SK-N-SH treated with all-trans-retinoic acid at 6 μM for 48 hours (cell line): ENCODE measurements around the gene STK39.

Experiments
- ARNTL ChIP-seq: fragments of 450-650 bp; formaldehyde crosslinking; IDR thresholded peaks from 2 replicates; pipeline ENCODE4 v1.5.0; 2020; ENCODE audit warnings: low read depth, mild to moderate bottlenecking, moderate library complexity, borderline replicate concordance
- BACH2 ChIP-seq: fragments of 250-450 bp; sonication (Bioruptor Pico); IDR thresholded peaks from 2 replicates; pipeline ENCODE4 v1.9.0; 2021; ENCODE audit warnings: mild to moderate bottlenecking, borderline replicate concordance
- CSDC2 ChIP-seq: fragments of 250-450 bp; sonication (Bioruptor Pico); IDR thresholded peaks from 2 replicates; pipeline ENCODE4 v1.5.0; 2020; ENCODE audit warnings: mild to moderate bottlenecking, moderate library complexity
- OSR1 ChIP-seq: fragments of 250-450 bp; sonication (Bioruptor Pico); IDR thresholded peaks from 2 replicates; pipeline ENCODE4 v1.8.0; 2022; ENCODE audit warnings: moderate library complexity, mild to moderate bottlenecking, inconsistent platforms
- SNAI2 ChIP-seq: fragments of 250-450 bp; sonication (Bioruptor Pico); IDR thresholded peaks from 2 replicates; pipeline ENCODE4 v1.5.0; 2020; ENCODE audit warnings: mild to moderate bottlenecking, moderate library complexity
- TOX ChIP-seq: fragments of 250-450 bp; sonication (Bioruptor Pico); IDR thresholded peaks from 2 replicates; pipeline ENCODE4 v1.8.0; 2021; ENCODE audit warnings: mild to moderate bottlenecking, moderate library complexity, borderline replicate concordance
- ZFP3 ChIP-seq: fragments of 250-450 bp; sonication (Bioruptor Pico); IDR thresholded peaks from 2 replicates; pipeline ENCODE4 v1.5.0; 2020; ENCODE audit warnings: mild to moderate bottlenecking, moderate library complexity
- ZFP30 ChIP-seq: fragments of 450-650 bp; formaldehyde crosslinking; IDR thresholded peaks from 2 replicates; pipeline ENCODE4 v1.5.0; 2022; ENCODE audit warnings: mild to moderate bottlenecking, moderate library complexity
- ZNF70 ChIP-seq: fragments of 450-650 bp; formaldehyde crosslinking; IDR thresholded peaks from 2 replicates; pipeline ENCODE4 v1.5.0; 2020; ENCODE audit warnings: mild to moderate bottlenecking, moderate library complexity
- ZNF8 ChIP-seq: fragments of 450-650 bp; formaldehyde crosslinking; IDR thresholded peaks from 2 replicates; pipeline ENCODE4 v1.5.0; 2020; ENCODE audit warnings: mild to moderate bottlenecking, moderate library complexity
- TF ChIP-seq, protein P1 (sequence below): fragments of 250-450 bp; sonication (Bioruptor Pico); IDR thresholded peaks from 2 replicates; pipeline ENCODE4 v1.8.0; 2020; ENCODE audit warnings: mild to moderate bottlenecking, moderate library complexity, borderline replicate concordance

DNA sequence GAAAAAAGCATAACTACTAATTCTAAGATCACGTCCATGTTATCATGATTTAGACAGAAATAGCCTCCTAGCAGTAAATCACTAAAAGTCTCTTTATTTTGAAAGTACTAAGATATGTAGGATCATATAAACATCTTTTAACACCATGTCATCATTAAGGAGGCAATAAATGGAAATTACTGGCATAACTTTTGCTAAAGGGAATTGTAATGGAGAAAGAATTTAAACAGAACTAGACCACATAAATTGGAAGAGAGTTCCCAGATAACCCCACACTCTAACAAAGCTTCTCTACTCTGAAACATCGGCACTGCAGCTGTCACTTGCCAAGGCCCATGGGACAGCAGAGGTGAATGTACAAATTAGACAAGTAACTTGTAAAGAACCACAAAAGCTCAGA lies 29.5 kb downstream of the STK39 start:
- TF ChIP-seq ZFP3 (CRISPR knock-in tag) (no peak), TOX (CRISPR knock-in tag) (no peak), ZNF70 (no peak), ARNTL (CRISPR knock-in tag) (no peak), BACH2 (CRISPR knock-in tag) (no peak), CSDC2 (no peak), OSR1 (CRISPR knock-in tag) (no peak), ZFP30 (CRISPR knock-in tag) (no peak), ZNF8 (no peak), SNAI2 (CRISPR knock-in tag) (no peak)
- TF ChIP-seq, protein P1, sequence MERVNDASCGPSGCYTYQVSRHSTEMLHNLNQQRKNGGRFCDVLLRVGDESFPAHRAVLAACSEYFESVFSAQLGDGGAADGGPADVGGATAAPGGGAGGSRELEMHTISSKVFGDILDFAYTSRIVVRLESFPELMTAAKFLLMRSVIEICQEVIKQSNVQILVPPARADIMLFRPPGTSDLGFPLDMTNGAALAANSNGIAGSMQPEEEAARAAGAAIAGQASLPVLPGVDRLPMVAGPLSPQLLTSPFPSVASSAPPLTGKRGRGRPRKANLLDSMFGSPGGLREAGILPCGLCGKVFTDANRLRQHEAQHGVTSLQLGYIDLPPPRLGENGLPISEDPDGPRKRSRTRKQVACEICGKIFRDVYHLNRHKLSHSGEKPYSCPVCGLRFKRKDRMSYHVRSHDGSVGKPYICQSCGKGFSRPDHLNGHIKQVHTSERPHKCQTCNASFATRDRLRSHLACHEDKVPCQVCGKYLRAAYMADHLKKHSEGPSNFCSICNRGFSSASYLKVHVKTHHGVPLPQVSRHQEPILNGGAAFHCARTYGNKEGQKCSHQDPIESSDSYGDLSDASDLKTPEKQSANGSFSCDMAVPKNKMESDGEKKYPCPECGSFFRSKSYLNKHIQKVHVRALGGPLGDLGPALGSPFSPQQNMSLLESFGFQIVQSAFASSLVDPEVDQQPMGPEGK: no peak
